Measurements from ENCODE around the gene CLCNKA.

GRCh38 chr1:16038620-16038912 is 16.7 kb downstream of the CLCNKA start:
- no peak for TF ChIP-seq CTCF (optimal IDR thresholded peaks at IDR 0.05 in 1 of 3, IDR thresholded peaks at IDR 0.05 in 1 of 3, conservative IDR thresholded peaks at IDR 0.05 in 1 of 3; ENCODE audit: extremely low read depth in 1 of 3, insufficient read depth in 2 of 3, low read length in 3 of 3)
- no peak for TF ChIP-seq EZH2 (IDR thresholded peaks at IDR 0.05; ENCODE audit: low read length)
